Kidney tubule cell (primary cell): ENCODE measurements around the gene GAGE12H.
"Not testable (repeated sequence)": the region's sequence is repeated elsewhere in the genome, so short reads cannot be mapped to it uniquely, and the experiment has no call there.

Source experiments
- DNase-seq: peaks from one replicate; pipeline ENCODE4 v3.0.0-alpha.2; 2018; ENCODE audit warnings: low spot score

The GAGE12H gene, protein sequence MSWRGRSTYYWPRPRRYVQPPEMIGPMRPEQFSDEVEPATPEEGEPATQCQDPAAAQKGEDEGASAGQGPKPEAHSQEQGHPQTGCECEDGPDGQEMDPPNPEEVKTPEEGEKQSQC

DNA sequence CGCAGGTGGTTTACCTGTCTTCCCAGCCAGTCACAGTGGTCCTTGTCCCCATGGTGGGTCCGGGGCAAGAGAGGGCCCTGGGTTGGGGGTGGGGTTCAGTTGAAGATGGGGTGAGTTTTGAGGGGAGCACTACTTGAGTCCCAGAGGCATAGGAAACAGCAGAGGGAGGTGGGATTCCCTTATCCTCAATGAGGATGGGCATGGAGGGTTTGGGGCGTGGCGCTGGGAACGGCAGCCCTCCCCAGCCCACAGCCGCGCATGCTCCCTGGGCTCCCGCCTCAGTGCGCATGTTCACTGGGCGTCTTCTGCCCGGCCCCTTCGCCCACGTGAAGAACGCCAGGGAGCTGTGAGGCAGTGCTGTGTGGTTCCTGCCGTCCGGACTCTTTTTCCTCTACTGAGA lies at the start of gene GAGE12H:
Gene GAGE12H (plus strand): TSS at position 301 of the 400 bp plus-strand sequence. CDS start 1,155 bp downstream, outside the sequence.
- DNase-seq: not testable (repeated sequence)

DNA sequence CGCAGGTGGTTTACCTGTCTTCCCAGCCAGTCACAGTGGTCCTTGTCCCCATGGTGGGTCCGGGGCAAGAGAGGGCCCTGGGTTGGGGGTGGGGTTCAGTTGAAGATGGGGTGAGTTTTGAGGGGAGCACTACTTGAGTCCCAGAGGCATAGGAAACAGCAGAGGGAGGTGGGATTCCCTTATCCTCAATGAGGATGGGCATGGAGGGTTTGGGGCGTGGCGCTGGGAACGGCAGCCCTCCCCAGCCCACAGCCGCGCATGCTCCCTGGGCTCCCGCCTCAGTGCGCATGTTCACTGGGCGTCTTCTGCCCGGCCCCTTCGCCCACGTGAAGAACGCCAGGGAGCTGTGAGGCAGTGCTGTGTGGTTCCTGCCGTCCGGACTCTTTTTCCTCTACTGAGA lies 47.9 kb upstream of the GAGE12H start, which contains the start of gene GAGE12C:
Gene GAGE12C (plus strand): TSS at position 301 of the 400 bp plus-strand sequence. CDS start 1,155 bp downstream, outside the sequence.
- not testable (repeated sequence) for DNase-seq

DNA sequence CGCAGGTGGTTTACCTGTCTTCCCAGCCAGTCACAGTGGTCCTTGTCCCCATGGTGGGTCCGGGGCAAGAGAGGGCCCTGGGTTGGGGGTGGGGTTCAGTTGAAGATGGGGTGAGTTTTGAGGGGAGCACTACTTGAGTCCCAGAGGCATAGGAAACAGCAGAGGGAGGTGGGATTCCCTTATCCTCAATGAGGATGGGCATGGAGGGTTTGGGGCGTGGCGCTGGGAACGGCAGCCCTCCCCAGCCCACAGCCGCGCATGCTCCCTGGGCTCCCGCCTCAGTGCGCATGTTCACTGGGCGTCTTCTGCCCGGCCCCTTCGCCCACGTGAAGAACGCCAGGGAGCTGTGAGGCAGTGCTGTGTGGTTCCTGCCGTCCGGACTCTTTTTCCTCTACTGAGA lies 38.3 kb upstream of the GAGE12H start, which contains the start of gene GAGE12D:
Gene GAGE12D (plus strand): TSS at position 301 of the 400 bp plus-strand sequence. CDS start 1,155 bp downstream, outside the sequence.
- not testable (repeated sequence) for DNase-seq

DNA sequence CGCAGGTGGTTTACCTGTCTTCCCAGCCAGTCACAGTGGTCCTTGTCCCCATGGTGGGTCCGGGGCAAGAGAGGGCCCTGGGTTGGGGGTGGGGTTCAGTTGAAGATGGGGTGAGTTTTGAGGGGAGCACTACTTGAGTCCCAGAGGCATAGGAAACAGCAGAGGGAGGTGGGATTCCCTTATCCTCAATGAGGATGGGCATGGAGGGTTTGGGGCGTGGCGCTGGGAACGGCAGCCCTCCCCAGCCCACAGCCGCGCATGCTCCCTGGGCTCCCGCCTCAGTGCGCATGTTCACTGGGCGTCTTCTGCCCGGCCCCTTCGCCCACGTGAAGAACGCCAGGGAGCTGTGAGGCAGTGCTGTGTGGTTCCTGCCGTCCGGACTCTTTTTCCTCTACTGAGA lies 28.8 kb upstream of the GAGE12H start, which contains the start of gene GAGE12E:
Gene GAGE12E (plus strand): TSS at position 301 of the 400 bp plus-strand sequence. CDS start 1,155 bp downstream, outside the sequence.
- DNase-seq: not testable (repeated sequence)

DNA sequence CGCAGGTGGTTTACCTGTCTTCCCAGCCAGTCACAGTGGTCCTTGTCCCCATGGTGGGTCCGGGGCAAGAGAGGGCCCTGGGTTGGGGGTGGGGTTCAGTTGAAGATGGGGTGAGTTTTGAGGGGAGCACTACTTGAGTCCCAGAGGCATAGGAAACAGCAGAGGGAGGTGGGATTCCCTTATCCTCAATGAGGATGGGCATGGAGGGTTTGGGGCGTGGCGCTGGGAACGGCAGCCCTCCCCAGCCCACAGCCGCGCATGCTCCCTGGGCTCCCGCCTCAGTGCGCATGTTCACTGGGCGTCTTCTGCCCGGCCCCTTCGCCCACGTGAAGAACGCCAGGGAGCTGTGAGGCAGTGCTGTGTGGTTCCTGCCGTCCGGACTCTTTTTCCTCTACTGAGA lies 19.2 kb upstream of the GAGE12H start, which contains the start of gene GAGE12F:
Gene GAGE12F (plus strand): TSS at position 301 of the 400 bp plus-strand sequence. CDS start 1,155 bp downstream, outside the sequence.
- DNase-seq: not testable (repeated sequence)

DNA sequence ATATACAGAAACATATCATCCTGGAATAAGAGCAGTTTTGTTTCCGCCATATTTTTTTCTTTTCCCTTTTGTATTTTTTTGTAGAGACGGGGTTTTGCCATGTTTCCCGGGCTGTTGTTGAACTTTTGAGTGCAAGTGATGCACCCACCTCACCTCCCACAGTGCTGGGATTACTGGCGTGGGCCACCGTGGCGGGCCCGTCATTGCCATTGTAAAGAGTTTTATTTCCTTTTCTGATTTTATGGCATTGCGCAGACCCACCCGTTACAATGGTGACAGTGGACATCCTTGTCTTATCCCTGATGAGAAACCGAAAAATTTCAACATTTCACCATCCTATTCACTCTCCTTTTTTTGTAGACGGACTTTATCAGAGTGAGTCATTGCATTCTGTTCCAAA lies 11.0 kb upstream of the GAGE12H start:
- not testable (repeated sequence) for DNase-seq

DNA sequence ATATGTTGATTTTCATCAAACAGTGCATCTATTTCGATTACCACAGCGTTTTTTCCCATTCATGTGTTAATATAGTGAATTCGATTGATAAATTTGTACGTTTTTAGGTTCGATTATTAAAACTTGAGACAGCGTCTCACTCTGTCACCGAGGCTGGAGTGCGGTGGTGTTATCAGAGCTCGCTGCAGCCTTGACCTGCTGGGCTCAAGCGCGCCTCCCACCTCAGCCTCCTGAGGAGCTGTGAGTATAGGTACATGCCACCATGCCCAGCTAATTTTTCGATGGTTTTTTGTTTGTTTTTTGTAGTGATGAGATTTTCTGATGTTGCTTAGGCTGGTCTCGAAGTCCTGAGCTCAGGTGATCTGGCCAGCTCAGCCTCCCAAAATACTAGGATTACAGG lies 10.6 kb upstream of the GAGE12H start:
- not testable (repeated sequence) for DNase-seq

DNA sequence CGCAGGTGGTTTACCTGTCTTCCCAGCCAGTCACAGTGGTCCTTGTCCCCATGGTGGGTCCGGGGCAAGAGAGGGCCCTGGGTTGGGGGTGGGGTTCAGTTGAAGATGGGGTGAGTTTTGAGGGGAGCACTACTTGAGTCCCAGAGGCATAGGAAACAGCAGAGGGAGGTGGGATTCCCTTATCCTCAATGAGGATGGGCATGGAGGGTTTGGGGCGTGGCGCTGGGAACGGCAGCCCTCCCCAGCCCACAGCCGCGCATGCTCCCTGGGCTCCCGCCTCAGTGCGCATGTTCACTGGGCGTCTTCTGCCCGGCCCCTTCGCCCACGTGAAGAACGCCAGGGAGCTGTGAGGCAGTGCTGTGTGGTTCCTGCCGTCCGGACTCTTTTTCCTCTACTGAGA lies 9.6 kb upstream of the GAGE12H start, which contains the start of gene GAGE12G:
Gene GAGE12G (plus strand): TSS at position 301 of the 400 bp plus-strand sequence. CDS start 1,155 bp downstream, outside the sequence.
- not testable (repeated sequence) for DNase-seq

DNA sequence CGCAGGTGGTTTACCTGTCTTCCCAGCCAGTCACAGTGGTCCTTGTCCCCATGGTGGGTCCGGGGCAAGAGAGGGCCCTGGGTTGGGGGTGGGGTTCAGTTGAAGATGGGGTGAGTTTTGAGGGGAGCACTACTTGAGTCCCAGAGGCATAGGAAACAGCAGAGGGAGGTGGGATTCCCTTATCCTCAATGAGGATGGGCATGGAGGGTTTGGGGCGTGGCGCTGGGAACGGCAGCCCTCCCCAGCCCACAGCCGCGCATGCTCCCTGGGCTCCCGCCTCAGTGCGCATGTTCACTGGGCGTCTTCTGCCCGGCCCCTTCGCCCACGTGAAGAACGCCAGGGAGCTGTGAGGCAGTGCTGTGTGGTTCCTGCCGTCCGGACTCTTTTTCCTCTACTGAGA lies 9.4 kb downstream of the GAGE12H start, which contains the start of gene GAGE2A:
Gene GAGE2A (plus strand): TSS at position 301 of the 400 bp plus-strand sequence. CDS start 1,155 bp downstream, outside the sequence.
- DNase-seq: not testable (repeated sequence)

DNA sequence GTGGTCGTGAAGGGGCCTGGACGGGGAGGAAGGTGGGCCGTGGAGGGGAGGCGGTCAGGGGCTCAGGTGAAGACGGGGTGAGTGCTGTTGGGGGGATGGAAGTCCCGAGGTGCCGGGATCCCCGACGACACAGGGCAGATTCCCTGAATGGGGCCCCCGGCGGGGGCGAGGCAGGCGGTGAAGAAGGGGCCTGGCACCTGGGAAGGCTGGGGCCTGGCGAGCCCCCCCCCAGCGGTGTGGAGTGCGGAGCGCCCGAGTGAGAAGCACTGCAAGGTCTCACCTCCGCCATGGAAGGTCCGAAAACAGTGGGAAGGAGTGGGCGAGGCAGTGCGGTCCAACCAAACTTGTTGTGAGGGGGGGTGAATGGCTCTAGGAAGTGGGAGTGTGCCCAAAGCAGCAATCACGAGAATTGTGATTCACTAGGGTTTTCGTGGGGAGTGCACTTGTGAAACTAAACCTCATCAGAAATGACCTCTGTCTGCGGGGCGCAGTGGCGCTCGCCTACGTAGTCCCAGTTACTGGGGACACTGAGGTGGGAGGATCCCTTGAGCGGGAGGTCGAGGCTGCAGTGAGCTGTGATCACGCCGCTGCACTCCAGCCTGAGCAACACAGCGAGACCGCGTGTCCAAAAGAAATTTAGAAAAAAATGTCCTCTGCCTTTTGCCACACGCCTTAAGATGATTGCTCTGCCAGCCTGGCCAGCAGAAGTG lies 10.2 kb downstream of the GAGE12H start:
- DNase-seq: not testable (repeated sequence)

DNA sequence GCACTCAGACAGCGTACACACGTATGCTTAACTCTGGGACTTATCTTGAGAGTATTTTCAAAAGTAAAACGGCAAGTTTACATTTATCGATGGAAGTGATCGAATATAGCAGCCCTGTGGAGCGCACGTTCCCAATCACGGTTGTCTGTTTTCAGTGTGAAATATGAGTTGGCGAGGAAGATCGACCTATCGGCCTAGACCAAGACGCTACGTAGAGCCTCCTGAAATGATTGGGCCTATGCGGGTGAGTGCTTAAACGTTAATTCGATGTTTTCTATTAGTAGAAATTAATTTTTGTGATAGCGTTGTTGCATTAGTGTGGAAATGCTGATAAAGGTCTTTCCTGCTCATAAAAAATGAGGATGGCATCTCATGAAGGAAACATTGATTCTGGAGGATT lies 10.7 kb downstream of the GAGE12H start:
- not testable (repeated sequence) for DNase-seq

DNA sequence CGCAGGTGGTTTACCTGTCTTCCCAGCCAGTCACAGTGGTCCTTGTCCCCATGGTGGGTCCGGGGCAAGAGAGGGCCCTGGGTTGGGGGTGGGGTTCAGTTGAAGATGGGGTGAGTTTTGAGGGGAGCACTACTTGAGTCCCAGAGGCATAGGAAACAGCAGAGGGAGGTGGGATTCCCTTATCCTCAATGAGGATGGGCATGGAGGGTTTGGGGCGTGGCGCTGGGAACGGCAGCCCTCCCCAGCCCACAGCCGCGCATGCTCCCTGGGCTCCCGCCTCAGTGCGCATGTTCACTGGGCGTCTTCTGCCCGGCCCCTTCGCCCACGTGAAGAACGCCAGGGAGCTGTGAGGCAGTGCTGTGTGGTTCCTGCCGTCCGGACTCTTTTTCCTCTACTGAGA lies 19.0 kb downstream of the GAGE12H start, which contains the start of gene GAGE1:
Gene GAGE1 (plus strand): TSS at position 301 of the 400 bp plus-strand sequence. CDS start 1,155 bp downstream, outside the sequence.
- not testable (repeated sequence) for DNase-seq

DNA sequence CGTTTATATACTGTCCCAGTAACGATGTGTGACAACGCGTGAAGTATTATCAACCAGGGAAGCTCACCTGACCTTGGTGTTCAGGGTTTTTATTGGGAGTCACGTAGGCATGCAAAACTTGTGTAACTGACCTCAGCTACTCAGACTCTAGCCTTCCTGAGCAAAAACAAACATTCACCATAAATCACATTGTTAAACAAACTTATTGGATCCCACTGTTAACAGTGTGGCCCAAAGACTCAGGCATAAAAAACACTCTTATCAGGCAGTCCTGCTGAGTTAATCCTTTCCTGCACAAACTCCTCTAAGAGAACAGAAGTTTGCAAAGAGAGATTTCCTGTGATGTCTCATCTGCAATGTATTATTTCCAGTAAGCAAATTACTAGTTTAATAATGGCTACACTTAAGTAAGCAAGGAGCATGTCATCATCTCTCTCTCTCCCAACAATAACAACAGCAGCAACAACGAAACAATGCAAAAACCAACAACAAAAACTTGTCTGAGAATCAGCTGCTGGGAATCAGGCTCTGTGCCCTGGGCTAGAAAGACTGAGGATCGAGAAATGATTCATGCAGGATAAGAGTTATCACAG lies 31.1 kb downstream of the GAGE12H start:
- no peak for DNase-seq

DNA sequence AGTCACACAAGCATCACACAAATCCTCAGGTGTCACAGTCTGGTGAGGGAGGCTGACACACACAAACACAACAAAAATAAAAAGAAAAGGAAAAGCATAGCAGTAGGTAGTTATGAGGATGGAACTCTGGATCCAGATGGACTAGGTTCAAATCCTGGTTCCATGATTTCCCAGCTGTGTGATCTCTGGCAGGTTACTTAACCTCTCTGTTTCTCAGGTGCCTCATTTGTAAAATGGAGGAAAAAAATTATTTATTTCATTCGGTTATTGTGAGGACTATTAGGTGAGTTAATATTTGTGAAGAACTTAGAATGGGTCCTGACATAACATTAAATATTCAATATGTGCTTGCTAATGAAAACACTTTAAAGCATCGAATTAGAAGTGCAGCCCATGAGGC lies 38.8 kb downstream of the GAGE12H start:
- no peak for DNase-seq

DNA sequence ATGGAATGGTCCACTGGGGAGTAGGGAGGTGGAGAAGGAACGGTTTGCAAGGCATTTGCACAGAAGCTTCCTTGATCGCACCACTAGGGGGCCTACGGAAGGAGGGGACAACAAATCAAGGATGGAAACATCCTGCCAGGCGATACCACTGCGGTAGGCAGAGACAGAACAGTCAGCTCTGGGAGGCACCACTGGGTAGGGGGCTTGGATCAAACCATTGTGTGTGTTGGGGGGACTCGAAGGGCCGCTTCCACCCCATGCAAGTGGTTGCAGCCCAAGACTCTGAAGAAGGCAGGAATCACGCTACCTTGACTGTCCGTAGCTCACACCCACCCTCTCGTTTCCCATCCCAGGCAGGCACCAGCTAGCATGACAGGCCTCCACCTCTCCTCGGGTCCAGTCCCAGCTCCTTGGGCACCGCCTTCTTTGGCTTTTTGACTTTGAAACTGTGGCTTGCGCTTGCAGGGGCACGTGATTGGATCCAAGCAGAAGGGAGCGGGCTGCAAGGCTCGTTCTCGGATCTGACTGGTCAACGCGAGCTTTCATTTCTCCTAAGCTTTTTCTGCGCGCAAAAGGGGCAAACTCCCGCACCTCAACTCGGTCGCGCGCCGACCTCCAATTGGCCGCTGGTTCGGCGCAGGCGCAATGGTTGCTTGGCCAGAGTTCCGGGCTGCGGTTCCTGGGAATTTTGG lies 47.5 kb downstream of the GAGE12H start:
- no peak for DNase-seq
